Astrocyte (in vitro differentiated cells and primary cell): ENCODE measurements around the gene MIOX.

Experiments
- CTCF ChIP-seq: IDR thresholded peaks from 2 replicates; pipeline ENCODE4 v1.5.1; 2011; ENCODE audit warnings: low read depth, mild to moderate bottlenecking, inconsistent platforms, low read length, moderate library complexity; ENCODE audit not compliant: insufficient read depth
- EZH2 ChIP-seq: IDR thresholded peaks from 2 replicates; pipeline ENCODE4 v1.6.1; 2012; ENCODE audit warnings: mild to moderate bottlenecking, low read length, inconsistent platforms; ENCODE audit not compliant: insufficient read depth

- TF ChIP-seq CTCF (no peak), EZH2 (peak; percentile 91)
Observed at GRCh38 chr22:50529416-50529896, 42.8 kb downstream of the MIOX start.
